NOMO-1 treated with dmso at 0.1 percent for 144 hours (cell line): ENCODE measurements around the gene CEP95.

Experiments used
- DNase-seq: peaks from one replicate; lab custom pipeline; 2025; ENCODE audit not compliant: unreplicated experiment; lab: John Stamatoyannopoulos, UW

Gene CEP95

DNA sequence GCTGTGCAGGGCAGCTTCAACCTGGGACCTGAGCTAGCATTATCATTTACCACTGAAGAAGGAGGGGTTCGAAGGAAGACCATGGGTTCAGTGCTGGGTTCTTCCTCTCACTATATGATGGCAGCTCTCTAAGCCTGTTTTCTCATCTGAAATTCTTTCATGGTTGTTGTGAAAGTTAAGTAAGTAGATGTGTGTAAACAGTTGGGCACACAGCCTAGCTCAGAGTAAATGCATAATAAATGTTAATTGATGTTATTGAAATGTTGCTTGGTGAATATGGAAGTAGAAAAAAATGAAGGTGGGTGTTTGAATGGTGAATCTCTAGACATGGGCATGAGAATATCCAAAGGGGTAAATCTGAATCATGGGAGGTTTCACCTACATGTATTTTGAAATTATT, 9.1 kb downstream of the CEP95 start:
- no peak for DNase-seq

DNA sequence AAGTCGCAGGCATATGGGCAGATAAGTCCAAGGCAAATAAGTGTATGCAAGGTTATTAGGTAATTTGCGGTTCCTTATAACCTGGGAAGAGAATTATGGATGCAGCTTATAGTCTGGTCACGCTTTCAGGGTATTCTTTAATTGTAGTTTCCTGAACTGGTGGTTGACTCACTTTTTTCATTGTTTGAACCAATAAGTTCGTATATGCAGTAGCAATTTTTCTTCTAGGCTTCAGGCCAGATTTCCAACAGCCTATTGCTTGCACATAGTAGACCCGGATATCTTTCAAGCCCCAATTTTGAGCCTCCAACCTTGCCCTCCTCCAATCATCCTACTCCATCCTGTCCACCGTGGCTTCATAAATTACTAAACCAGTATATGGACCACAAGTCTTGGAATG, 12.8 kb downstream of the CEP95 start:
- no peak for DNase-seq

DNA sequence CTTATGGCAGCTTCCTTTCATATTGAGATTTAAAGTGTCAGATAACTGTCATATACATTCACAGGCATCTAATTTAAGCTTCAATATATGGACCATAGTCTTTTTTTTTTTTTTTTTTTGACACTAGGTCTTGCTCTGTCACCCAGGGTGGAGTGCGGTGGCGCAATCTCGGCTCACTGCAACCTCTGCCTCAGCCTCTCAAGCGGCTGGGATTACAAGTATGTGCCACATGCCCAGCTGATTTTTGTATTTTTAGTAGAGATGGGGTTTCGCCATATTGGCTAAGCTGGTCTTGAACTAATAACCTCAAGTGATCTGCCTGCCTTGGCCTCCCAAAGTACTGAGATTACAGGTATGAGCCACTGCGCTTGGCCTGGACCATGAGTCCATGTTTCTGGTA, 13.6 kb downstream of the CEP95 start:
- DNase-seq, result no peak

- DNase-seq, result no peak
Observed at GRCh38 chr17:64527914-64528313, 21.1 kb downstream of the CEP95 start.

GRCh38 chr17:64529221-64529620, 22.4 kb downstream of the CEP95 start:
- no peak for DNase-seq

DNA sequence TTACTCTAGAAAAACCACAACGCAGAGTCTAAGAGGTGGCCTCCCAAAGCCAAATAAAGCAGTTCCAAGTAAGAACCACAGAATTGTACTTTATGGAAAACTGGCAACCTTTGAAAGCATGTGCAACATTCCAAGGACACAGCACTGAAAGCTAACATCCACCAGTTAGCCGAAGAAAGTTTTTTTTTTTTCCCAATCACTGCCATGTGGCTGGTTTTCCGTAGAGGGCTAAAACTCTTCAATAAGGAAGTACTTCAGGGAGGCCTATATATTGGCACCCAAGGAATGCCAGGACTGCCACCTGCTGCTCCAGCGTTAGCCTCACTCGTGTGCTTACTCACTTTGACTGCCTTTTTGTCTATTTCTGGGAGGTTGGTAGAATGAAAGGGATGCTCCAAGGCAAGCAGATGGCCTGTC, 25.2 kb downstream of the CEP95 start:
- no peak for DNase-seq

DNA sequence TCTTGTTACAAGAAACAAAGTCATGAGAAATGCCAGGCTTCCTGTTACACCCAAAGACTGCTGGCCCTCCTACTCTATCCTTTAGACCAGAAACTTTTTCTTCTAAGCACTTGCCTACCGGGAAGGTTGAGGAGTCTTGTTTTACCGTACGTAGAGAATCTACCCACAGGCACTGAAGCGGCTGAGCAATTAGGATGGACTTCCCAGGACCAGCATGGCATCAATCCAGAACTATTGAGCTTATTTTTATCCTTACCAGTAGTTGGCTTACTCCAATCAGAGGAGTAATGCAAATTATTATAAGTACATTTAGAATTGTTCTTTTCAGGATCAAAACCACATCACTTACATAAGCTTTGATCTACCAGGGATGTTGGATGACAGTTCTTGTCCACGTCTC, 25.6 kb downstream of the CEP95 start:
- no peak for DNase-seq

GRCh38 chr17:64533784-64534183, 27.0 kb downstream of the CEP95 start:
- no peak for DNase-seq

GRCh38 chr17:64534187-64534586, 27.4 kb downstream of the CEP95 start:
- DNase-seq, result no peak

DNA sequence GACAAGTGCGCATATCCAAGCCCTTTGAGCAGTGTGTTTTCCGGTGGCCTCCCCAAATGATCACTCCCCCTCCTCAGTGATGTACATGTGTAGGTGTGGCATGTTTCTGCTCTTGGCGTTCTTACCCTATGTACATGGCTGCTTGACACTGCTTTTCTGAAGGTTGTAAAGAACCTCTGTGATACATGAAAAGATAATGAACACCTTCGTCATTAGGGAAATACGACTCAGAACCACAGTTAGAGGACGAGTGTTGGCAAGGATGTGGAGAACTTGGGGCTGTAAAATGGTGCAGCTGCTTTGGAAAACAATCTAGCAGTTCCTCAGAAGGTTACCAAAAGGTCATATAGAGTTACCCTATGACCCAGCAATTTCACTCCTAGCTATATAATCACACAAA, 28.6 kb downstream of the CEP95 start:
- DNase-seq, result no peak

DNA sequence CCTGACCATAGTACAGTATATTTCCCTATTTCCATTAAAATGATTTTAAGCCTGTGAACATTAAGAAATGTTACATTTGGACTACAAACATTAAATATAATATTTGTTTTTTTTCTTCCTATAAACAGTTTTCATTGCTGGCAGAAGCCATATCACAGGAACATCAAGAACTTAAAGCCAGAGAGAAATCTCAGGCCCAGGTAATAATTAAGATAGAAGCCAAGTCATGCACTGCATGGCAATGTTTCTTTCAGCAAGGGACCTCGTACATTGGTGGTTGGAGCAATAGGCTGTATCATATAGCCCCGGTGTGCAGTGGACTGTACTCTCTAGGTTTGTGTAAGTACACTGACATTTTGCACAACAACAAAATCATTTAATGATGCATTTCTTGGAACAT, 30.1 kb downstream of the CEP95 start:
- DNase-seq, result no peak

GRCh38 chr17:64537488-64537887, 30.7 kb downstream of the CEP95 start:
- no peak for DNase-seq

- DNase-seq, result no peak
Observed at GRCh38 chr17:64538508-64539130, 31.8 kb downstream of the CEP95 start.

GRCh38 chr17:64540118-64540776, 33.5 kb downstream of the CEP95 start:
- DNase-seq, result no peak

GRCh38 chr17:64544742-64545141, 38.0 kb downstream of the CEP95 start:
- DNase-seq, result no peak

GRCh38 chr17:64546716-64547115, 39.9 kb downstream of the CEP95 start:
- no peak for DNase-seq

- DNase-seq, result no peak
Observed at GRCh38 chr17:64547319-64547718, 40.5 kb downstream of the CEP95 start.

- no peak for DNase-seq
Observed at GRCh38 chr17:64551461-64551860, 44.7 kb downstream of the CEP95 start.

DNA sequence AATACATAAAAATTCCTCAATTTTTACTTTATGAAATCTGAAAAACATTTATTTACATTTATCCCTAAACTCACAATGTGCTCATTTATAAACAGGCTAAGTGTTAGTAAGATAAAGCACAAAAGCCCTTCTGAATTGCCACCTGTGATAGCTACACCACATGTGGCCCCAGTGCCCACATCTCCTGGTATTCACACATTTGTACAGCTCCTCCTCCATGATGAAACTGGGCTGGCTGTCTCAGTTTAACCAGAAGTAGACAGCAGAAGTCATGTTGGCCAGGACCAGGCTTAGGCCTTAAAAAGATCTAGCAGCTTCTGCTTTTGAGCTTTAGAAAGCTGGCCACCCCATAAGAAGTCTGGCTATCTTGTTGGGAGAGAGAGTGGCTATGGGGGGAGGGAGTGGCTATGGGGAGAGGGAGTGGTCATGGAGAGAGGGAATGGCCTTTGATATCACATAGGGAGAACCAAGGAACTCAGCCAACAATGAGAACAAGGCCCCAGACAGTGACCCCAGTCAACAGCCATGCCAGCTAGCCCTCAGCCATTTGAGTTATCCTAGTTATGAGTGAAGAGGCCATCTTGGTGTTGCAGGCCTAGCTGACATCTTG, 47.4 kb downstream of the CEP95 start:
- DNase-seq, result no peak

DNA sequence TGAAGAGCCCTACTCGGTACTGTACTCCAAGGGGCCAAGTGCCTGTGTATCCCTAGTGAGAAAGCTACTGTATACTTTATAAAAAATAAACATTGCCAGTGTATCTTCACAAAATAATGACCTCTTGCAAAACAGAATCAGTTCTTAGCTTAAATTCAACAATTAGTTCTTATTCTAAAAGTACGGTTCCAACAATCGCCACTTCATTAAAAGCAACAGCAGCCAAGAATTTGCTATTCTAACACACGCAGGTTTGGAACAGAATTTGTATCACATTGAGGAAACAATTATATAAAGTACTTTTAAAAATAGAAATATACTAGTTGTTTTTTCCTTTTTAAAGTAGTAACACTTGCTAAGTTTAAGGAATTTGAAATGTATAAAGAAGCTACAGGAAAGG, 48.5 kb downstream of the CEP95 start:
- no peak for DNase-seq

DNA sequence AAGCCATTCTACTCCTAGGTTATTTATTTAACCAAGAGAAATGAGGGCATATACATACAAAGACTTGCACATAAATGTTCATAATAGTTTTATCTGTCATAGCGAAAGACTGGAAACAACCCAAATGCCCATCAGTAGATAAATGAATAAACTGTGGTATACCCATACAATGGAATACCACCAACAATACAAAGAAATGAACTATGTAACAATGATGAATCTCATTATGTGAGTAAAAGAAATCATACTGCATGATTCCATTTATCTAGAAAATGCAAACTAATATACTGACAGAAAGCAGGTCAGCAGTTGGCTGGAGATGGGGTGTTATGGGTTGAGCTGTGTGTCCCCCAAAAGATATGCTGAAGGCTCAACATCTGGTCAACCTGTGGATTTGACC, 57.3 kb downstream of the CEP95 start:
- DNase-seq, result no peak

DNA sequence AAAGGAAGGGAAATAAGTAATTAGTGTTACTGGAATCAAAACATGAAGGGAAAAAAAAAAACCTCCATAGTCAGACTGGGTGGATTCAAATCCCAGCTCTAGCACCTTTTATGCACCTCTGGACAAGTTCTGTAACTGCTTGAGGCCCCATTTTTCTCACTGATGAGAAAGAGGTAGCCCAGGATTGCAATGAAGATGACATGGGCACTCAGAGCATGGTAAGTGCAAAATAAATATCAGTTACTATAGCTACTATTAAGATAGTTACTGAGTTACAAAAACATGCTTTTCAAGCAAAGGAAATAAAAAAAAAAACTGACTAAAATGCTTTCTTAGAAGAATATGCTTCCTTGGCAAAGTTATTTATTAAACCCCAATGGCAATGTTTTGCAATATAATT, 58.8 kb downstream of the CEP95 start:
- no peak for DNase-seq

DNA sequence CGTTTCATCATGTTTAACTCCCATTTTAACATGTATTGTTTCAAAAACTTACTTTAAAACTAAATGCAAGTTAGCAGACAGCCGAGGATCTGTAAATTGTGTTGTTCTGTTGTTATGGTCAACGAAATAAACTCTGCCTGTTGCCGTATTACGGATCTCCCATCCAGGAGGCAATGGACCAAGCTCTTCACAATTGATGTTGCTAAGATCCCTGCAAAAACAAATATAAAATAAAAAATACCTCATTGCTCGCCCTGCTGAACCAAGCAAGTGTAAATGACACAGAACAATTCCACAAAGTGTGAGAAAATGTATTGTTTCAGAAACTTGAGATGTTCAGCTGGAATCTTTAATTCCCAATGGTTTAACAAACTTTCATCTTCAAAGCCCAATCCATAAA, 65.0 kb downstream of the CEP95 start:
- no peak for DNase-seq
